Measurements from ENCODE around the gene ERI3.

DNA sequence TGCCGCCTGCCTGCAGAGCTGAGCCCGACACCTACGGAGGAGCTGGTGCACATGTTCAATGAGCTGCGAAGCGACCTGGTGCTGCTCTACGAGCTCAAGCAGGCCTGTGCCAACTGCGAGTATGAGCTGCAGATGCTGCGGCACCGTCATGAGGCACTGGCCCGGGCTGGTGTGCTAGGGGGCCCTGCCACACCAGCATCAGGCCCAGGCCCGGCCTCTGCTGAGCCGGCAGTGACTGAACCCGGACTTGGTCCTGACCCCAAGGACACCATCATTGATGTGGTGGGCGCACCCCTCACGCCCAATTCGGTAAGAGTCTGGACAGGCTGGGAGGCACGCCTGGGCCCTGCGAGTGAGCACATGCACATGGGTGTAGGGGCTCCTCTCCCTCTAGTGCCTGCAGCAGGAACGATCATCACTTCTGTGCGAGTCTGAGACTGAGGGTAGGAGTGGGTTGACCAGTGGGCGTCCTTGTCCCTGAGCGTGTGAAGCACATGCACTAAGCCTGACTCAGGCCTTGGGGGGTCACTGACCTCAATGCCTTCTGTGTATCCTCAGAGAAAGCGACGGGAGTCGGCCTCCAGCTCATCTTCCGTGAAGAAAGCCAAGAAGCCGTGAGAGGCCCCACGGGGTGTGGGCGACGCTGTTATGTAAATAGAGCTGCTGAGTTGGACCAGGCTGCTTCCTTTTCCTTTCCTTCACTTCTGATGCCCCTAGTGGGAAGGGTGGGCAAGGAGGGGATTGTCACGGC, 134.9 kb downstream of the ERI3 start:
- TF ChIP-seq, protein P1, sequence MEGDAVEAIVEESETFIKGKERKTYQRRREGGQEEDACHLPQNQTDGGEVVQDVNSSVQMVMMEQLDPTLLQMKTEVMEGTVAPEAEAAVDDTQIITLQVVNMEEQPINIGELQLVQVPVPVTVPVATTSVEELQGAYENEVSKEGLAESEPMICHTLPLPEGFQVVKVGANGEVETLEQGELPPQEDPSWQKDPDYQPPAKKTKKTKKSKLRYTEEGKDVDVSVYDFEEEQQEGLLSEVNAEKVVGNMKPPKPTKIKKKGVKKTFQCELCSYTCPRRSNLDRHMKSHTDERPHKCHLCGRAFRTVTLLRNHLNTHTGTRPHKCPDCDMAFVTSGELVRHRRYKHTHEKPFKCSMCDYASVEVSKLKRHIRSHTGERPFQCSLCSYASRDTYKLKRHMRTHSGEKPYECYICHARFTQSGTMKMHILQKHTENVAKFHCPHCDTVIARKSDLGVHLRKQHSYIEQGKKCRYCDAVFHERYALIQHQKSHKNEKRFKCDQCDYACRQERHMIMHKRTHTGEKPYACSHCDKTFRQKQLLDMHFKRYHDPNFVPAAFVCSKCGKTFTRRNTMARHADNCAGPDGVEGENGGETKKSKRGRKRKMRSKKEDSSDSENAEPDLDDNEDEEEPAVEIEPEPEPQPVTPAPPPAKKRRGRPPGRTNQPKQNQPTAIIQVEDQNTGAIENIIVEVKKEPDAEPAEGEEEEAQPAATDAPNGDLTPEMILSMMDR (IDR thresholded peaks at IDR 0.05): no peak
- TF ChIP-seq POLR2A (IDR thresholded peaks at IDR 0.05): no peak
